ENCODE measurements around the gene TGM5. TPM values are rescaled to one million over a fixed set of nuclear protein-coding genes. Genes with fewer than 3 reads are reported as not detected.
"Not testable (repeated sequence)": the region's sequence is repeated elsewhere in the genome, so short reads cannot be mapped to it uniquely, and the experiment has no call there.

Gene TGM5
- not detected in 2 replicates for total RNA-seq

- DNase-seq: no peak
These were observed at the start of gene TGM5 for GRCh38 chr15:43266834-43267233. Gene TGM5 (minus strand): TSS chr15:43266928. CDS start chr15:43266849, 79 bp downstream.

- no peak for DNase-seq
These were observed 47.4 kb upstream of the TGM5 start for GRCh38 chr15:43314171-43314570.

- no peak for DNase-seq
These were observed 45.6 kb upstream of the TGM5 start for GRCh38 chr15:43312378-43312777.

- DNase-seq: no peak
These were observed 35.6 kb upstream of the TGM5 start, which contains the start of gene TGM7 for GRCh38 chr15:43302205-43302817. Gene TGM7 (minus strand): TSS chr15:43302255.

GRCh38 chr15:43299884-43300283, 33.2 kb upstream of the TGM5 start:
- DNase-seq: no peak

GRCh38 chr15:43299411-43299810, 32.7 kb upstream of the TGM5 start:
- DNase-seq: no peak

GRCh38 chr15:43294091-43294706, 27.5 kb upstream of the TGM5 start:
- DNase-seq: no peak

GRCh38 chr15:43293432-43293831, 26.7 kb upstream of the TGM5 start:
- DNase-seq: no peak

- no peak for DNase-seq
These were observed 25.8 kb upstream of the TGM5 start for GRCh38 chr15:43292375-43293078.

GRCh38 chr15:43289656-43290055, 22.9 kb upstream of the TGM5 start:
- not testable (repeated sequence) for DNase-seq

- DNase-seq: no peak
These were observed 20.5 kb upstream of the TGM5 start for GRCh38 chr15:43287254-43287653.

GRCh38 chr15:43286074-43286473, 19.3 kb upstream of the TGM5 start:
- no peak for DNase-seq

- peak; percentile 75 for DNase-seq
These were observed 18.9 kb upstream of the TGM5 start for GRCh38 chr15:43285609-43286037.

- no peak for DNase-seq
These were observed 16.8 kb upstream of the TGM5 start for GRCh38 chr15:43283526-43283925.

- no peak for DNase-seq
These were observed 15.3 kb upstream of the TGM5 start for GRCh38 chr15:43281926-43282602.

- no peak for DNase-seq
These were observed 14.3 kb upstream of the TGM5 start for GRCh38 chr15:43280996-43281395.

- no peak for DNase-seq
These were observed 12.8 kb upstream of the TGM5 start for GRCh38 chr15:43279496-43279895.

GRCh38 chr15:43278869-43279268, 12.1 kb upstream of the TGM5 start:
- no peak for DNase-seq

- no peak for DNase-seq
These were observed 11.2 kb upstream of the TGM5 start for GRCh38 chr15:43277901-43278300.

GRCh38 chr15:43277231-43277823, 10.6 kb upstream of the TGM5 start:
- no peak for DNase-seq

- DNase-seq: no peak
These were observed 10.0 kb upstream of the TGM5 start for GRCh38 chr15:43276563-43277200.
